GM19240 (cell line): ENCODE measurements around the gene DNAJC17.

Experiments
- DNase-seq: peaks from one replicate; pipeline ENCODE4 v3.0.0; 2011; ENCODE audit warnings: low spot score; ENCODE audit not compliant: insufficient read length

DNAJC17 gene

GRCh38 chr15:40743485-40743901 lies 63.8 kb downstream of the DNAJC17 start:
- no peak for DNase-seq

DNA sequence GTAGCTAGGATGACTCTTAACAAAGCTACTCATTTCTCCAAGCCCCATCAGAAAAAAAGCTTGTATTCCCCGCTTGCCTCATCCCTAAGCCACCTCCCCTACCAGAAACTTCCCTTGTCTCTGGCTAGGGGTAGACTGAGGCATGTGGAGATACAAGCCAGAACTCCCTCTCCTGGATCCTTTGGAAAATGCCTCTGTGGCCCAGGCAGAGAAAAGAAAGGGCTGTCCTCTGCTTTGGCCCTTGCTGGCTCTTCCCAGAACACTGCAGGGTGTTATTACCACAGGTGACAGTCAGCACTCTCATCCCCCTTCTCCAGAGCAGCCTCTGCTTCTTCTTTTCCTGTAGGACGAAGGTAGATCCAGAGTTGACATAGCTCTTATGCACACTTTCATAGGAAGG lies 67.4 kb downstream of the DNAJC17 start:
- DNase-seq: no peak

DNA sequence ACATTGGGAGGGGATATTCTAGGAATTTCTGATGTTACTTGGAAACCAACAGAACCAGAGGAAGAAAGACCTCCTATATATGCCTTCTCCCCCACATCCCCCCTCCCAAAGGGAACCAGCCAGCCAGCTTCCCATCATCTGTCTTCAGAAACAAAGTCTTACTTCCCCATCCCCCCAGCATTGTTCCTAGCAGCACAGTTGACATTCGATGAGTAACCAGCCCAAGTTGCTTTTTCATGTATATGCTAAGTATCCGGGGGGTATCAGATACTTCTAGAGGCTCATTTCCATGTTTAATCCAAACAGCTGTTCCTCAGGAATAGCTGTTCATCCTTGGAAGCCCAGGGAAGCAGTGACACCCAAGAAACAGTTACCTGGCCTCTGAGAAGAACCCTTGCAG lies 68.2 kb downstream of the DNAJC17 start:
- DNase-seq: no peak

DNA sequence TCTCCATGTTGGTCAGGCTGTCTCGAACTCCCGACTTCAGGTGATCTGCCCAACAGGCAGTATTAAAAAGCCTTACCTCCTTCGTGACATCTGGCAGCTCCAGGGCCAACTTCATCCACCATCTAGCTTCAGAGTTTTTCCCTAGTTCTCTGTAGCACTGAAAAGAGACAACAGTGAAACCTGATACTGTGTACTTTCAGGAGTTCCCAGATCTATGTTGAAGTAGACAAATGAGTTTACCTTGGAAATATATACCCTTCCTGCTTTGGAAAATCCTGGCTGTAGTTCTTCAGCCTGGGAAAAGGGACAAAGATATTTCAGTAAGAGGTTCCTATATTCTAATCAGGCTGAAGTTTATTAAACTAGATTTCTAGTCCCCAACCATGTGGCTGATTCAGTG lies 70.2 kb downstream of the DNAJC17 start:
- DNase-seq: no peak

DNA sequence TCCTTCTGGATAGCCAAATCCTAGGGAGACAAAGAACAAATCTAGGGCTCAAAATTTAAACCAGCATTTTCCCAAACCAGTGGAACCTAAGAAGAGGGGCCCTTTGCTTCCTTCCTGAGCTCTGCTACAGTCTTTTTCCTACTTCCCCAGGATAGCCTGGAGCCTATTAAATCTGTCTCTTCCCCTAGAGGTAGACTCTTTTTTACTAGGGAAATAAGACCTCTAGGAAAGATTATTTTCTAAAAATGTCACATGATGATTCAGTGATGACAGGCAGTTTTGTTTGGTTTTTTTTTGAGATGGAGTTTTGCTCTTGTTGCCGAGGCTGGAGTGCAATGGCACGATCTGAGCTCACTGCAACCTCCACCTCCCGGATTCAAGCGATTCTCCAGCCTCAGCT lies 70.7 kb downstream of the DNAJC17 start:
- no peak for DNase-seq

DNA sequence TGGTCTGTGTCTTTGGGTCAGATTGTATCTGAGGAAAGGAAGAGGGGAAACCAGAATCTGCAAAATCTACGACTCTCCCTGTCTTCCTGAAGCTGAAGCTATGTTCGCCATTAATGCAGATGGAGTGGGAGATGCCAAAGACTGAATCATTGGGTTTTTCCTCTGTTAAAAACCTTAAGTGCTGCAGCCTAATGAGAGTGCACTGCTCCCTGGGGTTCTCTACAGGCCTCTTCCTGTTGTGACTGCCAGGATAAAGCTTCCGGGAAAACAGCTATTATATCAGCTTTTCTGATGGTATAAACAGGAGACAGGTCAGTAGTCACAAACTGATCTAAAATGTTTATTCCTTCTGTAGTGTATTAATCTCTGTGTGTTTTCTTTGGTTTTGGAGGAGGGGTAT lies 76.2 kb downstream of the DNAJC17 start:
- DNase-seq: no peak

DNA sequence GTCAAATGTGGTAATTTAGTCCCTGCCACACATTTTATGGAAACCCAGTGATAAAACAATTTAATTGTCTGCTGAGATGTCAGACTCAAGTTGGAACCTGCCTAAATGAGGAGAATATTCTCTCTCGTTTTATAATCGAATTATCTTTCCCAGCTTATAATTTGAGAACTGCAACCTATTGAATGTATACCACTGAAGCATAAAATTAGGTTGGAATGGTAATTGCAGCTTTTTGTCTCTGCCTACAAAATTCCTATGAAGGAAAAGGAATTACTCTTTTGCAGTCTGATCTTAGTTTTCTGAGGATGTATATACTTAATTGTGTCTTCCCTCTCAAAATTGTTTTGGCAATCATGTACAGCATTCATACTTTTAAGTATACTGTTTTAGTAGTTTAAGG lies 83.4 kb downstream of the DNAJC17 start:
- no peak for DNase-seq

DNA sequence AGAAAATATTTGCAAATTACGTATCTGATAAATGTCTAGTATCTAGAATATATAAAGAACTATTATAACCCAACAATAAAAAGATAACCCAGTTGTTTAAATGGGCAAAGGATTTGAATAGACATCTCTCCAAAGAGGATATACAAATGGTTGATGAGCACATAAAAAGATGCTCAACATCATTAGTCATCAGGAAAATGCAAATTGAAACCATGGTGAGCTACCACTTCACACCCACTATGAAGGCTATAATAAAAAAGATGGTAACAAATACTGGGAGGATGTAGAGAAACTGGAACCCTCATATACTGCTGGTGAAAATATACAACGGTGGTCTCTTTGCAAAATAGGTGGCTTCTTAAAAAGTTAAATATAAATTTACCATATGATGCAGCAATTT lies 84.3 kb downstream of the DNAJC17 start:
- no peak for DNase-seq

- no peak for DNase-seq
These were observed 84.9 kb downstream of the DNAJC17 start for GRCh38 chr15:40722354-40722753.

DNA sequence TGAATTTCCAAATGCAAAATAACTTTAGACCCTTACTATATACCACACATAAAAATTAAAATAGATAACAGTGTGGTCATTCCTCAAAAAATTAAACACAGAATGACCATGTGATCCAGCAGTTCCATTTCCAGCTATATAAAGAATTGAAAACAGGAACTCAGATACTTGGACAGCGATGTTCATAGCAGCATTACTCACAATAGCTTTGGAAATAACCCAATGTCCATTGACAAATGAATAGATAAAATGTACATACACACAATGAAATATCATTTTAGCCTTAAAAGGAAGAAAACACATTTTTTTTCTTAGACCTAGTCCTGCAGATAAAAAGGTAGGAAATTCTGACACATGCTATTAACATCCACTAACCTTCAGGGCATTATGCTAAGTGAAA lies 85.6 kb downstream of the DNAJC17 start:
- no peak for DNase-seq

GRCh38 chr15:40716165-40716564 lies 91.1 kb downstream of the DNAJC17 start:
- DNase-seq: no peak
